OCI-LY1 (cell line): ENCODE measurements around the gene ZNF280A.
A peak's percentile ranks its signal among the peaks of the same experiment; 100 is the strongest.

Source experiments
- H2AFZ ChIP-seq: fragments of 200-600 bp; sonication (generic), shearing (Covaris generic); 2 replicates; pipeline ENCODE4 v1.6.0; 2014; ENCODE audit warnings: antibody characterized with exemption, mild to moderate bottlenecking, low read length
- H3F3A ChIP-seq: fragments of 200-600 bp; sonication (generic), shearing (Covaris generic); 2 replicates; pipeline ENCODE4 v1.6.0; 2014; ENCODE audit warnings: mild to moderate bottlenecking, antibody characterized with exemption, low read length, moderate library complexity; ENCODE audit not compliant: insufficient read depth
- H3K27ac ChIP-seq: fragments of 200-600 bp; sonication (generic); 2 replicates; pipeline ENCODE4 v1.5.1; 2014; ENCODE audit warnings: low read length, mixed run types, mild to moderate bottlenecking, low read depth; ENCODE audit not compliant: poor library complexity, severe bottlenecking
- H3K27me3 ChIP-seq: fragments of 200-600 bp; sonication (generic); 2 replicates; pipeline ENCODE4 v1.6.0; 2014; ENCODE audit warnings: antibody characterized with exemption, mild to moderate bottlenecking, low read length, moderate library complexity; ENCODE audit not compliant: insufficient read depth
- H3K36me3 ChIP-seq: fragments of 200-600 bp; sonication (generic); 2 replicates; pipeline ENCODE4 v1.6.1; 2014; ENCODE audit warnings: mild to moderate bottlenecking, antibody characterized with exemption, low read length, moderate library complexity, mixed read lengths; ENCODE audit not compliant: insufficient read depth
- H3K4me1 ChIP-seq: fragments of 200-600 bp; sonication (generic); 2 replicates; pipeline ENCODE4 v1.5.1; 2014; ENCODE audit warnings: mild to moderate bottlenecking, low read length, moderate library complexity; ENCODE audit not compliant: insufficient read depth, severe bottlenecking
- H3K4me2 ChIP-seq: fragments of 200-600 bp; sonication (generic), shearing (Covaris generic); 2 replicates; pipeline ENCODE4 v1.6.1; 2014; ENCODE audit warnings: low read length
- H3K4me3 ChIP-seq: fragments of 200-600 bp; sonication (generic); 2 replicates; pipeline ENCODE4 v1.5.1; 2014; ENCODE audit warnings: low read length, low read depth, mild to moderate bottlenecking, mixed read lengths; ENCODE audit not compliant: poor library complexity, severe bottlenecking
- H3K79me2 ChIP-seq: fragments of 200-600 bp; shearing (Covaris generic); 2 replicates; pipeline ENCODE4 v1.6.1; 2016; ENCODE audit warnings: mixed run types, low read length, mixed read lengths; ENCODE audit not compliant: insufficient read depth
- H3K9ac ChIP-seq: fragments of 200-600 bp; sonication (generic), shearing (Covaris generic); 2 replicates; pipeline ENCODE4 v1.6.1; 2014; ENCODE audit warnings: mild to moderate bottlenecking, low read length, mixed read lengths
- H3K9me2 ChIP-seq: fragments of 200-600 bp; sonication (generic), shearing (Covaris generic); 2 replicates; pipeline ENCODE4 v1.6.1; 2014; ENCODE audit warnings: low read depth, mild to moderate bottlenecking, low read length, mixed read lengths
- H3K9me3 ChIP-seq: fragments of 200-600 bp; shearing (Covaris generic); 2 replicates; pipeline ENCODE4 v1.6.1; 2014; ENCODE audit warnings: low read length, mixed read lengths
- H4K20me1 ChIP-seq: fragments of 200-600 bp; sonication (generic), shearing (Covaris generic); 2 replicates; pipeline ENCODE4 v1.6.0; 2016; ENCODE audit warnings: mild to moderate bottlenecking, low read length; ENCODE audit not compliant: insufficient read depth
- CTCF ChIP-seq: fragments of 200-600 bp; sonication (generic), shearing (Covaris generic); IDR thresholded peaks from 2 replicates; pipeline ENCODE4 v1.5.1; 2017; ENCODE audit warnings: mild to moderate bottlenecking, antibody characterized with exemption, low read length, moderate library complexity, mixed read lengths
- EZH2 ChIP-seq: fragments of 200-600 bp; sonication (generic), shearing (Covaris generic); IDR thresholded peaks from 2 replicates; pipeline ENCODE4 v1.8.0; 2017; ENCODE audit warnings: borderline replicate concordance, mixed run types, mild to moderate bottlenecking, antibody characterized with exemption, low read length, moderate library complexity, mixed read lengths

The ZNF280A gene

GRCh38 chr22:22558972-22559603, 39.0 kb upstream of the ZNF280A start, which contains the start of gene PRAME:
Gene PRAME (minus strand): TSS chr22:22559265. CDS start chr22:22556832, 2,433 bp downstream.
- no peak within 1 kb of the TSS for H2AFZ ChIP-seq
- H3K9ac ChIP-seq = peak within 1 kb of the TSS; percentile 58

GRCh38 chr22:22558071-22558971, 38.3 kb upstream of the ZNF280A start:
- Histone ChIP-seq H3K4me3 (peak overlapping the region; percentile 62), H3K4me2 (peak overlapping the region; percentile 50)

More at GRCh38 chr22:22558972-22559603, 39.0 kb upstream of the ZNF280A start, which contains the start of gene PRAME:
- Histone ChIP-seq H3K9me3 (no peaks in the 10 kb centered on the region), H3K4me2 (peak within 1 kb of the TSS; percentile 50), H3K9me2 (no peaks in the 10 kb centered on the region), H3K79me2 (no peaks in the 10 kb centered on the region), H3K27ac (peak within 1 kb of the TSS; percentile 66), H3K4me3 (peak within 1 kb of the TSS; percentile 62), H3K27me3 (no peaks in the 10 kb centered on the region), H3F3A (no peaks in the 10 kb centered on the region), H3K36me3 (peaks cover 12% of the 10 kb centered on the region; the same call in 1 of the 2 replicates), H3K4me1 (peaks cover 8% of the 10 kb centered on the region), H4K20me1 (no peaks in the 10 kb centered on the region)
- TF ChIP-seq EZH2 = no peak
- peak; percentile 98 for TF ChIP-seq CTCF

More at GRCh38 chr22:22558071-22558971, 38.3 kb upstream of the ZNF280A start:
- peak overlapping the region; percentile 58 for H3K9ac ChIP-seq
- H3K4me1 ChIP-seq = peaks cover 8% of the 10 kb centered on the region
- H3K36me3 ChIP-seq = peaks cover 15% of the 10 kb centered on the region; the same call in 1 of the 2 replicates
- no peaks in the 10 kb centered on the region for H3K79me2 ChIP-seq
- no peaks in the 10 kb centered on the region for H3K9me2 ChIP-seq
- H3K27ac ChIP-seq = peak overlapping the region; percentile 66
- H4K20me1 ChIP-seq = no peaks in the 10 kb centered on the region
- H3K27me3 ChIP-seq = no peaks in the 10 kb centered on the region
- no peaks in the 10 kb centered on the region for H3F3A ChIP-seq
- TF ChIP-seq EZH2 (no peak), CTCF (no peak)
- no peak overlapping the region for H2AFZ ChIP-seq
- no peaks in the 10 kb centered on the region for H3K9me3 ChIP-seq
